GM21526 (cell line): ENCODE results near the gene YBX1.
"Not testable (repeated sequence)": the region's sequence is repeated elsewhere in the genome, so short reads cannot be mapped to it uniquely, and the experiment has no call there.

ENCODE experiments used
- ATAC-seq: cut with Tn5 transposase; IDR thresholded peaks from one replicate; pipeline ENCODE4 v1.9.1; 2021; ENCODE audit warnings: moderate library complexity; ENCODE audit not compliant: unreplicated experiment, low FRiP score

Gene YBX1

GRCh38 chr1:42686418-42686817, 4.2 kb downstream of the YBX1 start:
- no peak for ATAC-seq

GRCh38 chr1:42689912-42690311, 7.7 kb downstream of the YBX1 start:
- no peak for ATAC-seq

- ATAC-seq: no peak
These were observed 8.4 kb downstream of the YBX1 start for GRCh38 chr1:42690477-42691156.

GRCh38 chr1:42691157-42691498, 8.9 kb downstream of the YBX1 start:
- ATAC-seq: no peak

GRCh38 chr1:42692461-42692860, 10.2 kb downstream of the YBX1 start:
- no peak for ATAC-seq

- ATAC-seq: no peak
These were observed 10.7 kb downstream of the YBX1 start for GRCh38 chr1:42692911-42693310.

GRCh38 chr1:42698081-42698813, 16.0 kb downstream of the YBX1 start:
- ATAC-seq: no peak

GRCh38 chr1:42700006-42700405, 17.8 kb downstream of the YBX1 start:
- ATAC-seq: no peak

GRCh38 chr1:42703888-42704464, 21.8 kb downstream of the YBX1 start:
- no peak for ATAC-seq

GRCh38 chr1:42712808-42713207, 30.6 kb downstream of the YBX1 start:
- ATAC-seq: not testable (repeated sequence)

- ATAC-seq: no peak
These were observed 31.1 kb downstream of the YBX1 start for GRCh38 chr1:42713293-42713692.

GRCh38 chr1:42714441-42714840, 32.2 kb downstream of the YBX1 start:
- ATAC-seq: not testable (repeated sequence)

GRCh38 chr1:42720868-42721267, 38.6 kb downstream of the YBX1 start:
- no peak for ATAC-seq

- ATAC-seq: no peak
These were observed 39.7 kb downstream of the YBX1 start for GRCh38 chr1:42721926-42722325.

GRCh38 chr1:42722403-42722802, 40.2 kb downstream of the YBX1 start:
- ATAC-seq: not testable (repeated sequence)

GRCh38 chr1:42723511-42723910, 41.3 kb downstream of the YBX1 start:
- no peak for ATAC-seq

- not testable (repeated sequence) for ATAC-seq
These were observed 43.6 kb downstream of the YBX1 start for GRCh38 chr1:42725820-42726219.

- ATAC-seq: no peak
These were observed 47.8 kb downstream of the YBX1 start for GRCh38 chr1:42730002-42730401.

- no peak for ATAC-seq
These were observed 48.8 kb downstream of the YBX1 start for GRCh38 chr1:42730988-42731387.

GRCh38 chr1:42731585-42731984, 49.4 kb downstream of the YBX1 start:
- no peak for ATAC-seq

GRCh38 chr1:42732126-42732680, 50.0 kb downstream of the YBX1 start:
- ATAC-seq: no peak
